CD14-positive monocyte (primary cell): Measurements from ENCODE around the gene AANAT. TPM values are rescaled to one million over a fixed set of nuclear protein-coding genes. Genes with fewer than 3 reads are reported as not detected.

ENCODE experiments used
- DNase-seq, 3 donors: peaks; one replicate each; pipeline ENCODE4 v3.0.0-alpha.2; 2011 to 2022
- H2AFZ ChIP-seq: 2 replicates; pipeline ENCODE4 v1.6.0; 2012; ENCODE audit warnings: mild to moderate bottlenecking, low read depth, low read length, inconsistent platforms; ENCODE audit not compliant: insufficient read depth, poor library complexity, severe bottlenecking
- H3K27ac ChIP-seq, 2 donors: 1 replicate in 1 of 2; 2 replicates in 1 of 2; pipeline ENCODE4 v1.5.1; 2012 to 2013; ENCODE audit warnings: low read length in 2 of 2, control low read depth in 1 of 2, inconsistent platforms in 1 of 2, low read depth in 1 of 2, mild to moderate bottlenecking in 1 of 2
- H3K27me3 ChIP-seq, 2 donors: one replicate each; pipeline versions ENCODE4 v1.6.0 to v1.6.1; 2011 to 2013; ENCODE audit warnings: low read length in 2 of 2; ENCODE audit not compliant: control insufficient read depth in 2 of 2, insufficient read depth in 2 of 2
- H3K36me3 ChIP-seq, 2 donors: replicated peaks in 1 of 2; 1 replicate in 1 of 2; 2 replicates in 1 of 2; pipeline versions ENCODE4 v1.5.1 to v1.6.1; 2012 to 2013; ENCODE audit warnings: low read length in 2 of 2, control low read depth in 1 of 2, inconsistent platforms in 1 of 2, mild to moderate bottlenecking in 1 of 2; ENCODE audit not compliant: insufficient read depth in 2 of 2, control insufficient read depth in 1 of 2
- H3K4me1 ChIP-seq, 2 donors: 1 replicate in 1 of 2; 2 replicates in 1 of 2; pipeline versions ENCODE4 v1.5.1 to v1.6.1; 2012 to 2013; ENCODE audit warnings: low read length in 2 of 2, control low read depth in 1 of 2, inconsistent platforms in 1 of 2, mild to moderate bottlenecking in 1 of 2, moderate library complexity in 1 of 2; ENCODE audit not compliant: insufficient read depth in 2 of 2, control insufficient read depth in 1 of 2
- H3K4me2 ChIP-seq: replicated peaks from 2 replicates; pipeline ENCODE3; 2012; ENCODE audit warnings: low read length, moderate library complexity, mild to moderate bottlenecking; ENCODE audit not compliant: poor library complexity, severe bottlenecking; ENCODE audit errors: extremely low read depth
- H3K4me3 ChIP-seq, 3 experiments: fragments of 200-600 bp in 1 of 3; sonication (generic) in 1 of 3; replicated peaks in 1 of 3; 1 replicate in 2 of 3; 2 replicates in 1 of 3; pipeline ENCODE4 v1.5.1; 2011 to 2013; ENCODE audit warnings: low read length in 3 of 3, mild to moderate bottlenecking in 3 of 3, control low read depth in 2 of 3, low read depth in 2 of 3, inconsistent platforms in 1 of 3, moderate library complexity in 1 of 3
- H3K79me2 ChIP-seq: 2 replicates; pipeline ENCODE4 v1.6.0; 2012; ENCODE audit warnings: mild to moderate bottlenecking, control low read depth, inconsistent platforms, low read length, moderate library complexity; ENCODE audit not compliant: insufficient read depth
- H3K9ac ChIP-seq: 2 replicates; pipeline ENCODE4 v1.6.0; 2017; ENCODE audit warnings: low read length, mild to moderate bottlenecking; ENCODE audit not compliant: insufficient read depth, poor library complexity, severe bottlenecking
- H3K9me3 ChIP-seq, 2 donors: replicated peaks in 1 of 2; 1 replicate in 1 of 2; 2 replicates in 1 of 2; pipeline versions ENCODE4 v1.5.1 to v1.6.1; 2012 to 2013; ENCODE audit warnings: low read length in 2 of 2, control low read depth in 1 of 2; ENCODE audit not compliant: control insufficient read depth in 1 of 2, insufficient read depth in 1 of 2
- H4K20me1 ChIP-seq: 2 replicates; pipeline ENCODE4 v1.6.0; 2012; ENCODE audit warnings: mild to moderate bottlenecking, low read length, control low read depth, moderate library complexity; ENCODE audit not compliant: insufficient read depth
- H3K27ac Mint-ChIP-seq, 7 donors: one replicate each; pipeline ENCODE4 v1.8.0; 2020; ENCODE audit warnings: mild to moderate bottlenecking in 7 of 7, mixed read lengths in 7 of 7, moderate library complexity in 6 of 7, inconsistent platforms in 2 of 7
- H3K27me3 Mint-ChIP-seq, 3 donors: one replicate each; pipeline ENCODE4 v1.8.0; 2021 to 2022; ENCODE audit warnings: low read depth in 3 of 3, mild to moderate bottlenecking in 3 of 3, mixed read lengths in 3 of 3, moderate library complexity in 3 of 3, inconsistent platforms in 1 of 3
- H3K36me3 Mint-ChIP-seq, 2 donors: one replicate each; pipeline ENCODE4 v1.8.0; 2020; ENCODE audit warnings: mixed read lengths in 2 of 2, inconsistent platforms in 1 of 2, mild to moderate bottlenecking in 1 of 2
- H3K4me1 Mint-ChIP-seq: one replicate; pipeline ENCODE4 v1.8.0; 2020; ENCODE audit warnings: mild to moderate bottlenecking, mixed read lengths
- H3K4me3 Mint-ChIP-seq, 2 donors: one replicate each; pipeline ENCODE4 v1.8.0; 2020; ENCODE audit warnings: mild to moderate bottlenecking in 2 of 2, mixed read lengths in 2 of 2, moderate library complexity in 1 of 2
- H3K9me3 Mint-ChIP-seq, 7 donors: one replicate each; pipeline ENCODE4 v1.8.0; 2020 to 2022; ENCODE audit warnings: mixed read lengths in 7 of 7, mild to moderate bottlenecking in 6 of 7, moderate library complexity in 6 of 7, inconsistent platforms in 2 of 7
- CTCF ChIP-seq: fragments of 200-600 bp; IDR thresholded peaks from one replicate; pipeline ENCODE4 v1.8.0; 2022; ENCODE audit warnings: antibody characterized with exemption, mild to moderate bottlenecking
- WGBS: methylation state at CpG from one replicate; pipeline ENCODE4 v1.1.5; 2013; ENCODE audit warnings: missing lambda C conversion rate; ENCODE audit not compliant: insufficient coverage; 5-methylcytosine and 5-hydroxymethylcytosine counted together
- intact Hi-C, 2 donors: fragments of 100-400 bp; cut with micrococcal nuclease; formaldehyde crosslinking; loops; one replicate each; pipeline versions ENCODE4 v1.15.0 to v1.15.1; 2023
- polyA plus RNA-seq, 3 donors: library from polyadenylated mRNA; depleted of rRNA in 1 of 3; unstranded in 2 of 3; stranded (reverse) in 1 of 3; fragments of 300-500 nt in 2 of 3; fragments of >200 nt in 1 of 3; fragmentation: Illumina TruSeq in 2 of 3; gene quantifications; 1 replicate in 2 of 3; 2 replicates in 1 of 3; pipeline ENCODE4 v1.2.3, GENCODE V29; 2012 to 2021

Gene AANAT
- polyA plus RNA-seq, 3 donors, result not detected

GRCh38 chr17:76500074-76500746, 32.8 kb downstream of the AANAT start:
- Mint-ChIP-seq H3K27ac (peak overlapping the region; percentile 88 to 96 (median 94)), H3K27me3 (peaks cover 0 to 2% (median 0%) of the 10 kb centered on the region in 3 donors), H3K9me3 (no peaks in the 10 kb centered on the region), H3K36me3 (peaks cover 40 to 42% of the 10 kb centered on the region in 2 donors), H3K4me1 (peaks cover 82% of the 10 kb centered on the region), H3K4me3 (peak overlapping the region; percentile 87 to 95)
- peak overlapping the region; percentile 100 for H3K4me2 ChIP-seq
- no peaks in the 10 kb centered on the region for H4K20me1 ChIP-seq
- 25% methylated on average over 14 of the region's 17 CpGs for WGBS
- H2AFZ ChIP-seq, result no peak overlapping the region
- peak overlapping the region; percentile 80 to 99 (median 97) for H3K4me3 ChIP-seq
- peaks cover 13 to 29% of the 10 kb centered on the region in 2 donors for H3K36me3 ChIP-seq
- TF ChIP-seq CTCF, result no peak
- H3K9me3 ChIP-seq, result no peaks in the 10 kb centered on the region
- H3K9ac ChIP-seq, result peak overlapping the region; percentile 99
- peaks cover 78 to 87% of the 10 kb centered on the region in 2 donors for H3K4me1 ChIP-seq
- H3K79me2 ChIP-seq, result peaks cover 60% of the 10 kb centered on the region
- DNase-seq, result peak; percentile 75 to 82 (median 81)
- intact Hi-C loops, result loop anchor here in 1 of 2 donors (10.0 kb wide), 2 partner anchors 115 to 215 kb away; partner anchors contain the start of genes MXRA7 and SPHK1
- peak overlapping the region; percentile 91 to 97 for H3K27ac ChIP-seq
- no peaks in the 10 kb centered on the region for H3K27me3 ChIP-seq

DNA sequence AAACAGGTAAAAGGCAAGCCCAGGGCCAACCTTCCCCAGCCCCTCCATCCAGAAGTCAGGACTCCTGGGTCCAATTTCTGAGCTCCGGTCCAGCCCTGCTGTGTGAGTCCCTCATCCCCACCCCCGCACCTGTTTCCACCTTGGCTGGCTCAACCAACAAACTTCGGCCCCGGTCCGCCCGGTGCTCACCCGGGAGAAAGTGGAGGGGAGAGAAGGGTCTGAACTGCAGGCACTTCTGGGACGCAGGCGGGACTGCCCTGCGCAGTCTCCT, 33.3 kb downstream of the AANAT start:
- intact Hi-C loops, result loop anchor here (1.0 to 10.0 kb wide), 3 partner anchors 7 to 214 kb away; partner anchors contain the start of genes MXRA7 (in 1 of the 2) and SPHK1 (in 1 of the 2)
- Mint-ChIP-seq H3K36me3 (peaks cover 38 to 39% of the 10 kb centered on the region in 2 donors), H3K4me3 (peak overlapping the region; percentile 87 to 95), H3K4me1 (peaks cover 77% of the 10 kb centered on the region), H3K9me3 (no peaks in the 10 kb centered on the region), H3K27me3 (peaks cover 0 to 2% (median 0%) of the 10 kb centered on the region in 3 donors), H3K27ac (peak overlapping the region; percentile 88 to 96 (median 94))
- no peaks in the 10 kb centered on the region for H3K27me3 ChIP-seq
- peak overlapping the region; percentile 80 to 99 (median 97) for H3K4me3 ChIP-seq
- H3K4me1 ChIP-seq, result peaks cover 74 to 82% of the 10 kb centered on the region in 2 donors
- DNase-seq, result no peak
- 4% methylated on average over 8 of the region's 10 CpGs for WGBS
- TF ChIP-seq CTCF, result no peak
- peaks cover 56% of the 10 kb centered on the region for H3K79me2 ChIP-seq
- no peaks in the 10 kb centered on the region for H3K9me3 ChIP-seq
- peak overlapping the region; percentile 99 for H3K9ac ChIP-seq
- H2AFZ ChIP-seq, result no peak overlapping the region
- H3K4me2 ChIP-seq, result peak overlapping the region; percentile 100
- H3K27ac ChIP-seq, result peak overlapping the region; percentile 91 to 97
- H4K20me1 ChIP-seq, result no peaks in the 10 kb centered on the region
- peaks cover 12 to 26% of the 10 kb centered on the region in 2 donors for H3K36me3 ChIP-seq
